Stimulated activated CD4-positive, alpha-beta T cell treated with anti-CD3 and anti-CD28 coated beads, Interleukin-4, amount 100 ng/mL, for 48 hours (primary cell): ENCODE results near the gene MAGIX.

Experiments used
- DNase-seq, 2 donors: peaks; one replicate each; pipeline ENCODE4 v3.0.0-alpha.2; 2020; ENCODE audit warnings: low read depth in 2 of 2

The MAGIX gene

GRCh38 chrX:49204709-49205108, 42.2 kb downstream of the MAGIX start:
- no peak for DNase-seq

- DNase-seq = no peak
These were observed 42.9 kb downstream of the MAGIX start for GRCh38 chrX:49205443-49205842.

GRCh38 chrX:49206543-49206942, 44.0 kb downstream of the MAGIX start:
- DNase-seq = no peak

- no peak for DNase-seq
These were observed 45.8 kb downstream of the MAGIX start for GRCh38 chrX:49208399-49208798.

- DNase-seq = no peak
These were observed 47.1 kb downstream of the MAGIX start for GRCh38 chrX:49209434-49210251.

- no peak for DNase-seq
These were observed 47.8 kb downstream of the MAGIX start for GRCh38 chrX:49210406-49210805.

GRCh38 chrX:49211074-49211473, 48.5 kb downstream of the MAGIX start:
- DNase-seq = no peak

- DNase-seq = no peak
These were observed 49.7 kb downstream of the MAGIX start for GRCh38 chrX:49212209-49212608.

GRCh38 chrX:49212861-49213260, 50.3 kb downstream of the MAGIX start:
- no peak for DNase-seq

GRCh38 chrX:49214416-49214815, 51.9 kb downstream of the MAGIX start:
- no peak for DNase-seq

GRCh38 chrX:49214996-49215526, 52.5 kb downstream of the MAGIX start:
- DNase-seq = no peak
